ENCODE results near the gene SLC2A3.
"Not testable (repeated sequence)": the region's sequence is repeated elsewhere in the genome, so short reads cannot be mapped to it uniquely, and the experiment has no call there.

- not testable (repeated sequence) for TF ChIP-seq CTCF (IDR thresholded peaks at IDR 0.05; ENCODE audit: extremely low read depth in 1 of 2, insufficient read depth in 1 of 2, low read depth in 1 of 2, low read length in 2 of 2); POLR2A (IDR thresholded peaks at IDR 0.05; ENCODE audit: low read depth, low read length); POLR2AphosphoS5 (IDR thresholded peaks at IDR 0.05; ENCODE audit: insufficient read depth, low read depth, low read length)
Observed at GRCh38 chr12:7880952-7881735, 54.8 kb downstream of the SLC2A3 start.
